PC-9 (cell line): Measurements from ENCODE around the gene FOSL2.

ENCODE experiments used
- CTCF ChIP-seq: fragments of 200-600 bp; sonication (generic); conservative IDR thresholded peaks from 2 replicates; pipeline ENCODE4 v1.6.1; 2017; ENCODE audit warnings: mixed run types, antibody characterized with exemption, mild to moderate bottlenecking, moderate library complexity
- EZH2 ChIP-seq: fragments of 200-600 bp; sonication (generic); IDR thresholded peaks from 2 replicates; pipeline ENCODE4 v1.8.0; 2017; ENCODE audit warnings: antibody characterized with exemption, low read depth

GRCh38 chr2:28419003-28419402, 26.3 kb downstream of the FOSL2 start:
- no peak for TF ChIP-seq EZH2
- TF ChIP-seq CTCF = no peak
